Spleen (tissue), 11 donors: Measurements from ENCODE around the gene ZBTB5. TPM values are rescaled to one million over a fixed set of nuclear protein-coding genes. Genes with fewer than 3 reads are reported as not detected.

Experiments used
- DNase-seq: peaks from one replicate; pipeline ENCODE4 v3.0.0-alpha.2; 2020
- H3K27ac ChIP-seq, 8 donors: fragments of 200-600 bp; sonication (generic) in 7 of 8; 1 replicate in 4 of 8; 2 replicates in 4 of 8; pipeline versions ENCODE4 v1.5.0 to v1.8.0; 2016 to 2021; ENCODE audit warnings: inconsistent platforms in 4 of 8, mild to moderate bottlenecking in 4 of 8, moderate library complexity in 1 of 8
- H3K27me3 ChIP-seq, 7 donors: fragments of 200-600 bp; sonication (generic) in 6 of 7; replicated peaks in 1 of 7; 1 replicate in 4 of 7; 2 replicates in 3 of 7; pipeline versions ENCODE4 v1.5.0 to v1.8.0; 2016 to 2021; ENCODE audit warnings: inconsistent platforms in 3 of 7, mild to moderate bottlenecking in 1 of 7
- H3K36me3 ChIP-seq, 6 donors: fragments of 200-600 bp; sonication (generic) in 5 of 6; 1 replicate in 4 of 6; 2 replicates in 2 of 6; pipeline versions ENCODE4 v1.5.0 to v1.8.0; 2016 to 2021; ENCODE audit warnings: inconsistent platforms in 2 of 6
- H3K4me1 ChIP-seq, 6 donors: fragments of 200-600 bp; sonication (generic) in 5 of 6; 1 replicate in 3 of 6; 2 replicates in 3 of 6; pipeline versions ENCODE4 v1.5.0 to v1.8.0; 2016 to 2021; ENCODE audit warnings: inconsistent platforms in 3 of 6
- H3K4me3 ChIP-seq, 8 donors: fragments of 200-600 bp; sonication (generic) in 7 of 8; 1 replicate in 4 of 8; 2 replicates in 4 of 8; pipeline versions ENCODE4 v1.5.0 to v1.8.0; 2016 to 2021; ENCODE audit warnings: inconsistent platforms in 4 of 8, mild to moderate bottlenecking in 4 of 8, moderate library complexity in 2 of 8
- H3K9me3 ChIP-seq, 8 donors: fragments of 200-600 bp; sonication (generic) in 7 of 8; 1 replicate in 4 of 8; 2 replicates in 4 of 8; pipeline versions ENCODE4 v1.5.0 to v1.8.0; 2016 to 2021; ENCODE audit warnings: inconsistent platforms in 4 of 8
- CTCF ChIP-seq, 11 experiments: fragments of 200-600 bp in 7 of 11; fragments of 450-650 bp in 4 of 11; sonication (generic) in 4 of 11; IDR thresholded peaks in 8 of 11; conservative IDR thresholded peaks in 3 of 11; 1 replicate in 7 of 11; 2 replicates in 4 of 11; pipeline versions ENCODE4 v1.4.0 to v1.8.0; 2016 to 2021; ENCODE audit warnings: antibody characterized with exemption in 11 of 11, inconsistent platforms in 4 of 11, mild to moderate bottlenecking in 1 of 11
- POLR2A ChIP-seq, 3 donors: fragments of 450-650 bp; IDR thresholded peaks; one replicate each; pipeline ENCODE4 v1.5.1; 2017; ENCODE audit warnings: antibody characterized with exemption in 3 of 3, mild to moderate bottlenecking in 1 of 3
- POLR2AphosphoS5 ChIP-seq, 3 donors: sonication (generic); formaldehyde crosslinking; IDR thresholded peaks; one replicate each; pipeline ENCODE4 v1.5.1; 2017; ENCODE audit warnings: antibody characterized with exemption in 3 of 3
- WGBS, 5 donors: extraction: QIAGEN DNeasy Blood & Tissue Kit in 3 of 5; methylation state at CpG; one replicate each; pipeline versions ENCODE4 v1.1.5 to v1.1.7; 2013 to 2018; 5-methylcytosine and 5-hydroxymethylcytosine counted together
- intact Hi-C: fragments of 100-400 bp; cut with DNase I; formaldehyde crosslinking; loops from one replicate; pipeline ENCODE4 v1.15.0; 2023; ENCODE audit warnings: low total_unique reads
- polyA plus RNA-seq, 3 donors: library from polyadenylated mRNA; stranded (reverse); fragments of 200-250 nt; gene quantifications; one replicate each; pipeline ENCODE4 v1.2.1, GENCODE V29; 2013
- total RNA-seq, 7 donors: library from RNA; depleted of rRNA in 3 of 7; stranded (reverse); fragments of >200 nt in 3 of 7; fragmentation: NEBNext Ultra II Directional in 4 of 7; extraction: Animal tissue kit (Norgen Biotek cat#: 25700) in 4 of 7; gene quantifications; one replicate each; pipeline versions ENCODE4 v1.1.0 to v1.2.1, GENCODE V29; 2016 to 2021
- donor health status: healthy with polysubstance abuse.
- donor health status: DM: no; HTN: no; CAD: no; lungs with moderate emphysema.
- donor health status: DM: no; HTN: no; CAD: no.
- donor health status: Bipolar disorder and iron deficiency.
- donor health status: healthy.
- donor health status: DM: no; HTN: no; CAD: no.
- donor health status: DM: yes; HTN: yes; CAD: no.

Gene ZBTB5
- total and polyA plus RNA-seq, 10 donors = 4.7 to 15.1 (median 11.5) TPM

GRCh38 chr9:37453827-37454226, 11.4 kb downstream of the ZBTB5 start:
- H3K27me3 ChIP-seq = no peaks in the 10 kb centered on the region
- H3K4me3 ChIP-seq = no peak overlapping the region
- no peak overlapping the region for H3K27ac ChIP-seq
- peaks cover 0 to 31% (median 4%) of the 10 kb centered on the region in 6 donors for H3K36me3 ChIP-seq
- WGBS, 5 donors = 88 to 100% (median 94%) methylated on average over 1 of the region's 1 CpG
- no peak for TF ChIP-seq POLR2A (IDR thresholded peaks at IDR 0.05)
- TF ChIP-seq CTCF (IDR thresholded peaks at IDR 0.05 in 8 of 11, conservative IDR thresholded peaks at IDR 0.05 in 3 of 11) = no peak
- TF ChIP-seq POLR2AphosphoS5 (IDR thresholded peaks at IDR 0.05) = no peak
- peaks cover 0 to 10% (median 4%) of the 10 kb centered on the region in 8 donors for H3K9me3 ChIP-seq
- DNase-seq = no peak
- intact Hi-C loops = no loop called here
- peaks cover 0 to 33% (median 3%) of the 10 kb centered on the region in 6 donors for H3K4me1 ChIP-seq

GRCh38 chr9:37452611-37453010, 12.6 kb downstream of the ZBTB5 start:
- WGBS, 5 donors = 95 to 100% (median 96%) methylated on average over 1 of the region's 1 CpG
- TF ChIP-seq POLR2A (IDR thresholded peaks at IDR 0.05) (no peak), CTCF (IDR thresholded peaks at IDR 0.05 in 8 of 11, conservative IDR thresholded peaks at IDR 0.05 in 3 of 11) (no peak), POLR2AphosphoS5 (IDR thresholded peaks at IDR 0.05) (no peak)
- Histone ChIP-seq H3K27ac (no peak overlapping the region), H3K36me3 (peaks cover 0 to 36% (median 4%) of the 10 kb centered on the region in 6 donors), H3K27me3 (no peaks in the 10 kb centered on the region), H3K4me3 (no peak overlapping the region), H3K9me3 (peaks cover 0 to 10% (median 4%) of the 10 kb centered on the region in 8 donors), H3K4me1 (peaks cover 0 to 28% (median 3%) of the 10 kb centered on the region in 6 donors)
- intact Hi-C loops = no loop called here
- no peak for DNase-seq

GRCh38 chr9:37451628-37452027, 13.6 kb downstream of the ZBTB5 start:
- Histone ChIP-seq H3K4me1 (peaks cover 0 to 22% (median 3%) of the 10 kb centered on the region in 6 donors), H3K27ac (no peak overlapping the region), H3K9me3 (peaks cover 0 to 10% (median 4%) of the 10 kb centered on the region in 8 donors), H3K36me3 (peaks cover 0 to 42% (median 4%) of the 10 kb centered on the region in 6 donors), H3K27me3 (no peaks in the 10 kb centered on the region), H3K4me3 (no peak overlapping the region)
- TF ChIP-seq POLR2A (IDR thresholded peaks at IDR 0.05) = no peak
- TF ChIP-seq CTCF (IDR thresholded peaks at IDR 0.05 in 8 of 11, conservative IDR thresholded peaks at IDR 0.05 in 3 of 11) = no peak
- no peak for TF ChIP-seq POLR2AphosphoS5 (IDR thresholded peaks at IDR 0.05)
- no peak for DNase-seq
- 71 to 84% (median 73%) methylated on average over 3 of the region's 3 CpGs for WGBS, 5 donors
- intact Hi-C loops = no loop called here

- WGBS, 5 donors = 85 to 90% (median 90%) methylated on average over 12 of the region's 12 CpGs
- Histone ChIP-seq H3K9me3 (peaks cover 0 to 4% (median under 1%) of the 10 kb centered on the region in 8 donors), H3K4me1 (peaks cover 0 to 15% (median 3%) of the 10 kb centered on the region in 6 donors), H3K27ac (no peak overlapping the region), H3K4me3 (no peak overlapping the region), H3K36me3 (peaks cover 0 to 39% (median 4%) of the 10 kb centered on the region in 6 donors), H3K27me3 (no peaks in the 10 kb centered on the region)
- intact Hi-C loops = no loop called here
- no peak for DNase-seq
- TF ChIP-seq CTCF (IDR thresholded peaks at IDR 0.05 in 8 of 11, conservative IDR thresholded peaks at IDR 0.05 in 3 of 11) = no peak
- no peak for TF ChIP-seq POLR2A (IDR thresholded peaks at IDR 0.05)
- no peak for TF ChIP-seq POLR2AphosphoS5 (IDR thresholded peaks at IDR 0.05)
Observed at GRCh38 chr9:37449862-37450632, 15.2 kb downstream of the ZBTB5 start.
